GM23338 (cell line): ENCODE measurements around the gene CLCN1. TPM values are rescaled to one million over a fixed set of nuclear protein-coding genes. Genes with fewer than 3 reads are reported as not detected.
A peak's percentile ranks its signal among the peaks of the same experiment; 100 is the strongest.

Source experiments
- ATAC-seq: fragments of 200-7000 bp; cut with Tn5 transposase; 3 replicates; pipeline ENCODE4 v1.9.1; 2020
- DNase-seq: peaks from one replicate; pipeline ENCODE4 v3.0.0-alpha.2; 2015; ENCODE audit warnings: low spot score
- H2AFZ ChIP-seq: fragments of 200-600 bp; sonication (generic); 2 replicates; pipeline ENCODE4 v1.8.0; 2016; ENCODE audit warnings: antibody characterized with exemption, mild to moderate bottlenecking, moderate library complexity
- H3F3A ChIP-seq: fragments of 200-600 bp; sonication (generic); replicated peaks from 2 replicates; pipeline ENCODE4 v1.8.0; 2017; ENCODE audit warnings: antibody characterized with exemption, mixed run types, low read depth
- H3K27ac ChIP-seq: fragments of 200-600 bp; sonication (generic); 2 replicates; pipeline ENCODE4 v1.6.1; 2016; ENCODE audit warnings: low read depth
- H3K27me3 ChIP-seq: fragments of 200-600 bp; sonication (generic); 2 replicates; pipeline ENCODE4 v1.8.0; 2016; ENCODE audit warnings: mild to moderate bottlenecking, mixed run types, moderate library complexity; ENCODE audit not compliant: insufficient read depth
- H3K36me3 ChIP-seq: fragments of 200-600 bp; sonication (generic); 2 replicates; pipeline ENCODE4 v1.8.0; 2016; ENCODE audit warnings: mild to moderate bottlenecking; ENCODE audit not compliant: insufficient read depth
- H3K4me1 ChIP-seq: fragments of 200-600 bp; sonication (generic); 2 replicates; pipeline ENCODE4 v1.8.0; 2016; ENCODE audit warnings: mild to moderate bottlenecking, moderate library complexity; ENCODE audit not compliant: insufficient read depth
- H3K4me2 ChIP-seq: fragments of 200-600 bp; sonication (generic); 2 replicates; pipeline ENCODE4 v1.7.1; 2017; ENCODE audit warnings: mixed run types
- H3K4me3 ChIP-seq: fragments of 200-600 bp; sonication (generic); 2 replicates; pipeline ENCODE4 v1.6.1; 2016; ENCODE audit warnings: mixed run types
- H3K79me2 ChIP-seq: fragments of 200-600 bp; sonication (generic); replicated peaks from 2 replicates; pipeline ENCODE4 v1.8.0; 2017; ENCODE audit warnings: mild to moderate bottlenecking; ENCODE audit not compliant: insufficient read depth
- H3K9me2 ChIP-seq: fragments of 200-600 bp; sonication (generic); 2 replicates; pipeline ENCODE4 v1.8.0; 2017; ENCODE audit not compliant: insufficient read depth
- H4K20me1 ChIP-seq: fragments of 200-600 bp; sonication (generic); replicated peaks from 2 replicates; pipeline ENCODE4 v1.8.0; 2017; ENCODE audit warnings: mild to moderate bottlenecking; ENCODE audit not compliant: insufficient read depth
- H3K27ac Mint-ChIP-seq: 2 replicates; pipeline ENCODE4 v1.8.0; 2020; ENCODE audit warnings: inconsistent platforms, mild to moderate bottlenecking, moderate library complexity, mixed read lengths
- H3K27me3 Mint-ChIP-seq: 3 replicates; pipeline ENCODE4 v1.8.0; 2022; ENCODE audit warnings: low read depth, mild to moderate bottlenecking, moderate library complexity, mixed read lengths, inconsistent platforms; ENCODE audit not compliant: insufficient read depth, poor library complexity
- H3K36me3 Mint-ChIP-seq: 3 replicates; pipeline ENCODE4 v1.8.0; 2021; ENCODE audit warnings: low read depth, mild to moderate bottlenecking, inconsistent platforms, moderate library complexity, mixed read lengths
- H3K4me1 Mint-ChIP-seq: 3 replicates; pipeline ENCODE4 v1.8.0; 2020; ENCODE audit warnings: mild to moderate bottlenecking, inconsistent platforms, mixed read lengths
- H3K4me3 Mint-ChIP-seq: 3 replicates; pipeline ENCODE4 v1.8.0; 2021; ENCODE audit warnings: moderate library complexity, mild to moderate bottlenecking, inconsistent platforms, mixed read lengths
- H3K9me3 Mint-ChIP-seq: 3 replicates; pipeline ENCODE4 v1.8.0; 2020; ENCODE audit warnings: moderate library complexity, mild to moderate bottlenecking, inconsistent platforms, mixed read lengths
- CREB1 ChIP-seq: fragments of 250-450 bp; sonication (Bioruptor Pico); IDR thresholded peaks from 2 replicates; pipeline ENCODE4 v1.5.0; 2020; ENCODE audit warnings: low read depth, mild to moderate bottlenecking, moderate library complexity
- CTCF ChIP-seq, 2 experiments: fragments of 200-600 bp in 1 of 2; sonication (generic) in 1 of 2; conservative IDR thresholded peaks; 2 replicates each; pipeline versions ENCODE4 v1.5.1 to v1.6.1; 2016 to 2017; ENCODE audit warnings: antibody characterized with exemption in 2 of 2, low read depth in 2 of 2, mild to moderate bottlenecking in 2 of 2, moderate library complexity in 1 of 2
- EZH2 ChIP-seq: fragments of 200-600 bp; sonication (generic); IDR thresholded peaks from one replicate; pipeline ENCODE4 v1.8.0; 2017; ENCODE audit warnings: antibody characterized with exemption, mild to moderate bottlenecking, low read depth; ENCODE audit not compliant: unreplicated experiment
- EZH2phosphoT487 ChIP-seq: fragments of 200-600 bp; sonication (generic); IDR thresholded peaks from one replicate; pipeline ENCODE4 v1.8.1; 2018; ENCODE audit warnings: antibody characterized with exemption; ENCODE audit not compliant: unreplicated experiment
- JUNB ChIP-seq: IDR thresholded peaks from one replicate; pipeline ENCODE4 v1.6.1; 2016; ENCODE audit warnings: antibody characterized with exemption; ENCODE audit not compliant: unreplicated experiment
- NANOG ChIP-seq: IDR thresholded peaks from 2 replicates; pipeline ENCODE4 v1.6.1; 2016; ENCODE audit warnings: antibody characterized with exemption, borderline replicate concordance
- POLR2AphosphoS5 ChIP-seq: IDR thresholded peaks from 2 replicates; pipeline ENCODE4 v1.6.1; 2016; ENCODE audit warnings: antibody characterized with exemption, low read depth
- REST ChIP-seq: IDR thresholded peaks from one replicate; pipeline ENCODE4 v1.6.1; 2018; ENCODE audit warnings: antibody characterized with exemption; ENCODE audit not compliant: unreplicated experiment
- STAT1 ChIP-seq: IDR thresholded peaks from one replicate; pipeline ENCODE4 v1.6.1; 2016; ENCODE audit warnings: antibody characterized with exemption; ENCODE audit not compliant: unreplicated experiment
- ZNF114 ChIP-seq: fragments of 250-450 bp; sonication (Bioruptor Pico); IDR thresholded peaks from 2 replicates; pipeline ENCODE4 v1.5.0; 2020; ENCODE audit warnings: mild to moderate bottlenecking, moderate library complexity
- ZNF331 ChIP-seq: fragments of 250-450 bp; sonication (Bioruptor Pico); IDR thresholded peaks from 2 replicates; pipeline ENCODE4 v1.5.0; 2020; ENCODE audit warnings: low read depth, mild to moderate bottlenecking, moderate library complexity
- polyA plus RNA-seq: library from polyadenylated mRNA; unstranded; fragments of >200 nt; fragmentation: Nextera tagmentation; extraction: Ambion mirVana; gene quantifications from 2 replicates; pipeline ENCODE4 v1.2.1, GENCODE V29; 2016
- total RNA-seq: library from RNA; depleted of rRNA; stranded (reverse); fragments of >200 nt; shearing (Covaris generic); gene quantifications from 2 replicates; pipeline ENCODE4 v1.2.3, GENCODE V29; 2014
- TF ChIP-seq, protein P1 (sequence below): IDR thresholded peaks from 2 replicates; pipeline ENCODE4 v1.6.1; 2016; ENCODE audit warnings: antibody characterized with exemption

The CLCN1 gene
- total and polyA plus RNA-seq, 2 experiments from 2014 or later, result 0.38 to 0.48 TPM

GRCh38 chr7:143394068-143394467, 78.2 kb downstream of the CLCN1 start (continued):
- TF ChIP-seq ZNF331 (CRISPR knock-in tag) (no peak), ZNF114 (no peak), STAT1 (no peak), POLR2AphosphoS5 (no peak), CREB1 (CRISPR knock-in tag) (no peak), REST (no peak), CTCF (conservative IDR thresholded peaks at IDR 0.05; ENCODE audit: low read depth in 2 of 2) (no peak), EZH2 (no peak), EZH2phosphoT487 (no peak), JUNB (no peak)
- TF ChIP-seq, protein P1, sequence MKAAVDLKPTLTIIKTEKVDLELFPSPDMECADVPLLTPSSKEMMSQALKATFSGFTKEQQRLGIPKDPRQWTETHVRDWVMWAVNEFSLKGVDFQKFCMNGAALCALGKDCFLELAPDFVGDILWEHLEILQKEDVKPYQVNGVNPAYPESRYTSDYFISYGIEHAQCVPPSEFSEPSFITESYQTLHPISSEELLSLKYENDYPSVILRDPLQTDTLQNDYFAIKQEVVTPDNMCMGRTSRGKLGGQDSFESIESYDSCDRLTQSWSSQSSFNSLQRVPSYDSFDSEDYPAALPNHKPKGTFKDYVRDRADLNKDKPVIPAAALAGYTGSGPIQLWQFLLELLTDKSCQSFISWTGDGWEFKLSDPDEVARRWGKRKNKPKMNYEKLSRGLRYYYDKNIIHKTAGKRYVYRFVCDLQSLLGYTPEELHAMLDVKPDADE, result no peak

DNA sequence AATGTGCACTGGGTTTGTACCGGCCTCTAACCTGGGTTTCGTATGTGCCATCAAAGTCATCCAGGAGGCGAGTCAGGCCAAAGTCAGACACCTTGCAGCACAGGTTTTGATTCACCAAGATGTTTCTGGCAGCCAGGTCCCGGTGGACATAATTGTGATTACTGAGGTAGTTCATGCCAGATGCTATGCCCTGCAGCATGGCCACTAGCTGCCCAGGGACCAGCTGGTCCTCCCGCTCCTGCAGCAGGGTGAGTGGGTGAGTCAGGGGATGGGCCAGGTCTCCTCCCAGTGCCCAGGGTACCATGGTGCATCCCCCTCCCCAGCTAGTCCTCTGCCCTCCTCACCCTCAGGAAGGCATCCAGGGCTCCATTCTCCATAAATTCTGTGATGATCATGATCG, 78.9 kb downstream of the CLCN1 start:
- no peaks in the 10 kb centered on the region; the same call in 2 of the 3 replicates for H3K9me3 Mint-ChIP-seq
- H3K79me2 ChIP-seq, result no peaks in the 10 kb centered on the region
- no peaks in the 10 kb centered on the region; the same call in 1 of the 2 replicates for H3K4me1 ChIP-seq
- H3K4me3 ChIP-seq, result no peak overlapping the region
- peaks cover 35% of the 10 kb centered on the region for H3K36me3 ChIP-seq
- H3K27me3 ChIP-seq, result no peaks in the 10 kb centered on the region
- no peak overlapping the region for H3K4me3 Mint-ChIP-seq
- H3K27ac Mint-ChIP-seq, result peak overlapping the region; percentile 4; the same call in 1 of the 2 replicates
- ATAC-seq (no peak), DNase-seq (no peak)
- no peak overlapping the region for H2AFZ ChIP-seq
- H4K20me1 ChIP-seq, result peaks cover 5% of the 10 kb centered on the region
- H3F3A ChIP-seq, result peaks cover 43% of the 10 kb centered on the region
- H3K9me2 ChIP-seq, result no peaks in the 10 kb centered on the region
- no peak overlapping the region for H3K4me2 ChIP-seq
- H3K36me3 Mint-ChIP-seq, result peaks cover 97% of the 10 kb centered on the region
- peaks cover 22% of the 10 kb centered on the region for H3K27me3 Mint-ChIP-seq
- H3K27ac ChIP-seq, result no peak overlapping the region
- H3K4me1 Mint-ChIP-seq, result no peaks in the 10 kb centered on the region; the same call in 1 of the 3 replicates
- TF ChIP-seq ZNF331 (CRISPR knock-in tag) (no peak), JUNB (no peak), EZH2 (no peak), CREB1 (CRISPR knock-in tag) (no peak), EZH2phosphoT487 (no peak), CTCF (conservative IDR thresholded peaks at IDR 0.05; ENCODE audit: low read depth in 2 of 2) (no peak), REST (no peak), STAT1 (no peak), NANOG (no peak), POLR2AphosphoS5 (no peak), ZNF114 (no peak)
- TF ChIP-seq, protein P1, result no peak
